GM18511 (cell line): Measurements from ENCODE around the gene YARS1.

Source experiments
- ATAC-seq: cut with Tn5 transposase; IDR thresholded peaks from one replicate; pipeline ENCODE4 v1.9.1; 2021; ENCODE audit warnings: mild to moderate bottlenecking, moderate library complexity; ENCODE audit not compliant: unreplicated experiment

Gene YARS1

GRCh38 chr1:32782086-32782485, 35.1 kb downstream of the YARS1 start:
- ATAC-seq = no peak

- ATAC-seq = no peak
Measured at GRCh38 chr1:32780628-32781234, 36.4 kb downstream of the YARS1 start.

GRCh38 chr1:32780005-32780404, 37.2 kb downstream of the YARS1 start:
- ATAC-seq = no peak

GRCh38 chr1:32779242-32779641, 37.9 kb downstream of the YARS1 start:
- no peak for ATAC-seq

- no peak for ATAC-seq
Measured at GRCh38 chr1:32775640-32776337, 41.4 kb downstream of the YARS1 start.

GRCh38 chr1:32774950-32775634, 42.1 kb downstream of the YARS1 start:
- no peak for ATAC-seq

- no peak for ATAC-seq
Measured at GRCh38 chr1:32774464-32774808, 42.7 kb downstream of the YARS1 start.

GRCh38 chr1:32773764-32774463, 43.2 kb downstream of the YARS1 start:
- no peak for ATAC-seq

GRCh38 chr1:32773018-32773763, 44.0 kb downstream of the YARS1 start:
- ATAC-seq = no peak

GRCh38 chr1:32772281-32773017, 44.7 kb downstream of the YARS1 start:
- no peak for ATAC-seq

- ATAC-seq = no peak
Measured at GRCh38 chr1:32771561-32772280, 45.4 kb downstream of the YARS1 start.

GRCh38 chr1:32770741-32771548, 46.2 kb downstream of the YARS1 start:
- ATAC-seq = no peak

- ATAC-seq = no peak
Measured at GRCh38 chr1:32770221-32770731, 46.9 kb downstream of the YARS1 start.

GRCh38 chr1:32769524-32770220, 47.5 kb downstream of the YARS1 start:
- ATAC-seq = no peak

- no peak for ATAC-seq
Measured at GRCh38 chr1:32768110-32768850, 48.9 kb downstream of the YARS1 start.

- ATAC-seq = no peak
Measured at GRCh38 chr1:32767641-32768040, 49.5 kb downstream of the YARS1 start.

GRCh38 chr1:32767156-32767555, 50.0 kb downstream of the YARS1 start:
- ATAC-seq = no peak
